ENCODE measurements around the gene NBR1. TPM values are rescaled to one million over a fixed set of nuclear protein-coding genes. Genes with fewer than 3 reads are reported as not detected.

Gene NBR1
- total and polyA plus RNA-seq, 2 of the 8 experiments (the other 6 are each of a cell fraction or from before 2014, with no cell fraction given): 13.5 to 36.0 TPM

DNA sequence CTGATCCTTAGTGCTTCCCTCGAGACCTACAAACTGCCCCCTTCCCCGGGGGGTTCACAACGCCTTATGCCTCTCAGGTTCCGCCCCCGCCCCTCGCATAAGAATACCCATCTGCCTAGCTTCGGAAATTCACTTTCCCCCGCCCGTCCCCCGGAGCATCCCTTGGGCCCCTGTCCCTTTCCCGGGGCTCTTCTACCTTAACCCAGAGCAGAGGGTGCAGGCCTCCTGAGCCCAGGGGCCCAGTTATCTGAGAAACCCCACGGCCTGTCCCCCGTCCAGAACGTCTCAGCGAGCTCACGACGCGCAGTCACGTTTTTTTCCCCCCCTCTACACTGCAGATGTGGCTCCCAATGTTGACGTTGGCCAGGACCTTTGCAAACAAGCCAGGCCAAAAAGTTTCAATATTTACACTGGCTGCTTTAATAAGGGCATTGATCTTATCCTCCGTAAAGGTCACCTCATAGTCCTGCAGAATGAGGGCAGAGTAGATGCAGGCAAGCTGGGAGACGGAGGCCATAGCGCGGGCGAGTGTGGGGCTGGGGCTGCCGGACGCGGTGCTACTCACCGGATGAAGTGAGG lies 1.4 kb upstream of the NBR1 start (continued):
- TF ChIP-seq, protein P1, sequence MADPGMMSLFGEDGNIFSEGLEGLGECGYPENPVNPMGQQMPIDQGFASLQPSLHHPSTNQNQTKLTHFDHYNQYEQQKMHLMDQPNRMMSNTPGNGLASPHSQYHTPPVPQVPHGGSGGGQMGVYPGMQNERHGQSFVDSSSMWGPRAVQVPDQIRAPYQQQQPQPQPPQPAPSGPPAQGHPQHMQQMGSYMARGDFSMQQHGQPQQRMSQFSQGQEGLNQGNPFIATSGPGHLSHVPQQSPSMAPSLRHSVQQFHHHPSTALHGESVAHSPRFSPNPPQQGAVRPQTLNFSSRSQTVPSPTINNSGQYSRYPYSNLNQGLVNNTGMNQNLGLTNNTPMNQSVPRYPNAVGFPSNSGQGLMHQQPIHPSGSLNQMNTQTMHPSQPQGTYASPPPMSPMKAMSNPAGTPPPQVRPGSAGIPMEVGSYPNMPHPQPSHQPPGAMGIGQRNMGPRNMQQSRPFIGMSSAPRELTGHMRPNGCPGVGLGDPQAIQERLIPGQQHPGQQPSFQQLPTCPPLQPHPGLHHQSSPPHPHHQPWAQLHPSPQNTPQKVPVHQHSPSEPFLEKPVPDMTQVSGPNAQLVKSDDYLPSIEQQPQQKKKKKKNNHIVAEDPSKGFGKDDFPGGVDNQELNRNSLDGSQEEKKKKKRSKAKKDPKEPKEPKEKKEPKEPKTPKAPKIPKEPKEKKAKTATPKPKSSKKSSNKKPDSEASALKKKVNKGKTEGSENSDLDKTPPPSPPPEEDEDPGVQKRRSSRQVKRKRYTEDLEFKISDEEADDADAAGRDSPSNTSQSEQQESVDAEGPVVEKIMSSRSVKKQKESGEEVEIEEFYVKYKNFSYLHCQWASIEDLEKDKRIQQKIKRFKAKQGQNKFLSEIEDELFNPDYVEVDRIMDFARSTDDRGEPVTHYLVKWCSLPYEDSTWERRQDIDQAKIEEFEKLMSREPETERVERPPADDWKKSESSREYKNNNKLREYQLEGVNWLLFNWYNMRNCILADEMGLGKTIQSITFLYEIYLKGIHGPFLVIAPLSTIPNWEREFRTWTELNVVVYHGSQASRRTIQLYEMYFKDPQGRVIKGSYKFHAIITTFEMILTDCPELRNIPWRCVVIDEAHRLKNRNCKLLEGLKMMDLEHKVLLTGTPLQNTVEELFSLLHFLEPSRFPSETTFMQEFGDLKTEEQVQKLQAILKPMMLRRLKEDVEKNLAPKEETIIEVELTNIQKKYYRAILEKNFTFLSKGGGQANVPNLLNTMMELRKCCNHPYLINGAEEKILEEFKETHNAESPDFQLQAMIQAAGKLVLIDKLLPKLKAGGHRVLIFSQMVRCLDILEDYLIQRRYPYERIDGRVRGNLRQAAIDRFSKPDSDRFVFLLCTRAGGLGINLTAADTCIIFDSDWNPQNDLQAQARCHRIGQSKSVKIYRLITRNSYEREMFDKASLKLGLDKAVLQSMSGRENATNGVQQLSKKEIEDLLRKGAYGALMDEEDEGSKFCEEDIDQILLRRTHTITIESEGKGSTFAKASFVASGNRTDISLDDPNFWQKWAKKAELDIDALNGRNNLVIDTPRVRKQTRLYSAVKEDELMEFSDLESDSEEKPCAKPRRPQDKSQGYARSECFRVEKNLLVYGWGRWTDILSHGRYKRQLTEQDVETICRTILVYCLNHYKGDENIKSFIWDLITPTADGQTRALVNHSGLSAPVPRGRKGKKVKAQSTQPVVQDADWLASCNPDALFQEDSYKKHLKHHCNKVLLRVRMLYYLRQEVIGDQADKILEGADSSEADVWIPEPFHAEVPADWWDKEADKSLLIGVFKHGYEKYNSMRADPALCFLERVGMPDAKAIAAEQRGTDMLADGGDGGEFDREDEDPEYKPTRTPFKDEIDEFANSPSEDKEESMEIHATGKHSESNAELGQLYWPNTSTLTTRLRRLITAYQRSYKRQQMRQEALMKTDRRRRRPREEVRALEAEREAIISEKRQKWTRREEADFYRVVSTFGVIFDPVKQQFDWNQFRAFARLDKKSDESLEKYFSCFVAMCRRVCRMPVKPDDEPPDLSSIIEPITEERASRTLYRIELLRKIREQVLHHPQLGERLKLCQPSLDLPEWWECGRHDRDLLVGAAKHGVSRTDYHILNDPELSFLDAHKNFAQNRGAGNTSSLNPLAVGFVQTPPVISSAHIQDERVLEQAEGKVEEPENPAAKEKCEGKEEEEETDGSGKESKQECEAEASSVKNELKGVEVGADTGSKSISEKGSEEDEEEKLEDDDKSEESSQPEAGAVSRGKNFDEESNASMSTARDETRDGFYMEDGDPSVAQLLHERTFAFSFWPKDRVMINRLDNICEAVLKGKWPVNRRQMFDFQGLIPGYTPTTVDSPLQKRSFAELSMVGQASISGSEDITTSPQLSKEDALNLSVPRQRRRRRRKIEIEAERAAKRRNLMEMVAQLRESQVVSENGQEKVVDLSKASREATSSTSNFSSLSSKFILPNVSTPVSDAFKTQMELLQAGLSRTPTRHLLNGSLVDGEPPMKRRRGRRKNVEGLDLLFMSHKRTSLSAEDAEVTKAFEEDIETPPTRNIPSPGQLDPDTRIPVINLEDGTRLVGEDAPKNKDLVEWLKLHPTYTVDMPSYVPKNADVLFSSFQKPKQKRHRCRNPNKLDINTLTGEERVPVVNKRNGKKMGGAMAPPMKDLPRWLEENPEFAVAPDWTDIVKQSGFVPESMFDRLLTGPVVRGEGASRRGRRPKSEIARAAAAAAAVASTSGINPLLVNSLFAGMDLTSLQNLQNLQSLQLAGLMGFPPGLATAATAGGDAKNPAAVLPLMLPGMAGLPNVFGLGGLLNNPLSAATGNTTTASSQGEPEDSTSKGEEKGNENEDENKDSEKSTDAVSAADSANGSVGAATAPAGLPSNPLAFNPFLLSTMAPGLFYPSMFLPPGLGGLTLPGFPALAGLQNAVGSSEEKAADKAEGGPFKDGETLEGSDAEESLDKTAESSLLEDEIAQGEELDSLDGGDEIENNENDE (IDR thresholded peaks at IDR 0.05; ENCODE audit: insufficient replicate concordance, low read length): no peak
- TF ChIP-seq HDAC2 (IDR thresholded peaks at IDR 0.05; ENCODE audit: borderline replicate concordance in 1 of 2, low read depth in 2 of 2, low read length in 2 of 2) (peak in 1 of 2 experiments; percentile 88; a peak in 1 of 4 replicates), PHF8 (conservative IDR thresholded peaks at IDR 0.05; ENCODE audit: low read depth, low read length) (peak; percentile 31; the same call in 1 of the 2 replicates), ZNF274 (IDR thresholded peaks at IDR 0.05; ENCODE audit: borderline replicate concordance, extremely low read depth, low read length) (no peak), TCF12 (IDR thresholded peaks at IDR 0.05; ENCODE audit: low read depth, low read length) (no peak)
